ENCODE measurements around the gene ENC1.

Gene ENC1

DNA sequence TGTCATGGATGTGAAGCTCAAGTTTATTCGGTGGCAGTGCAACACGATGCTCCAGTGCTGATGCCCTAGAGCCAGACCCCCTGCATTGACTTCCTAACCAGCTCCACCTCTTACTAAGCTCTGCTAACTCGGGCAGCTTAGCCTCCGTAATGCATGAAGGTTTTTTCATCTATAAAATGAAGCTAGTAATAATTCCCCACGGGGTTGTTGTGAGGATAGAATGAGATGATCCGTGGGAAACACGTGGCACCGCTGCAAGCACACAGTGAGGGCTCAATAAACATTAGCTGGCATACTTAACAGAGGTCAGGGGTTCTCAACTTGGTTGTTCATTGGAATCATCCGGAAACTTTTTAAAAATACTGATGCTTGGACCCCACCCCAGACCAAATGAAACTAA is 6.8 kb downstream of the ENC1 start:
- in situ Hi-C loops (cut with MboI; ENCODE audit: low pct_unique_long_range_greater_than_20kb, low sequenced_read_pairs, unreplicated experiment): loop anchor here (25.0 kb wide), 1 partner anchor 596 kb away; no protein-coding TSS in a partner anchor
- TF ChIP-seq, protein P1, sequence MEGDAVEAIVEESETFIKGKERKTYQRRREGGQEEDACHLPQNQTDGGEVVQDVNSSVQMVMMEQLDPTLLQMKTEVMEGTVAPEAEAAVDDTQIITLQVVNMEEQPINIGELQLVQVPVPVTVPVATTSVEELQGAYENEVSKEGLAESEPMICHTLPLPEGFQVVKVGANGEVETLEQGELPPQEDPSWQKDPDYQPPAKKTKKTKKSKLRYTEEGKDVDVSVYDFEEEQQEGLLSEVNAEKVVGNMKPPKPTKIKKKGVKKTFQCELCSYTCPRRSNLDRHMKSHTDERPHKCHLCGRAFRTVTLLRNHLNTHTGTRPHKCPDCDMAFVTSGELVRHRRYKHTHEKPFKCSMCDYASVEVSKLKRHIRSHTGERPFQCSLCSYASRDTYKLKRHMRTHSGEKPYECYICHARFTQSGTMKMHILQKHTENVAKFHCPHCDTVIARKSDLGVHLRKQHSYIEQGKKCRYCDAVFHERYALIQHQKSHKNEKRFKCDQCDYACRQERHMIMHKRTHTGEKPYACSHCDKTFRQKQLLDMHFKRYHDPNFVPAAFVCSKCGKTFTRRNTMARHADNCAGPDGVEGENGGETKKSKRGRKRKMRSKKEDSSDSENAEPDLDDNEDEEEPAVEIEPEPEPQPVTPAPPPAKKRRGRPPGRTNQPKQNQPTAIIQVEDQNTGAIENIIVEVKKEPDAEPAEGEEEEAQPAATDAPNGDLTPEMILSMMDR (IDR thresholded peaks at IDR 0.05; ENCODE audit: extremely low read depth, insufficient read depth, missing control alignments): no peak
- no peak for DNase-seq (ENCODE audit: low spot score)

DNA sequence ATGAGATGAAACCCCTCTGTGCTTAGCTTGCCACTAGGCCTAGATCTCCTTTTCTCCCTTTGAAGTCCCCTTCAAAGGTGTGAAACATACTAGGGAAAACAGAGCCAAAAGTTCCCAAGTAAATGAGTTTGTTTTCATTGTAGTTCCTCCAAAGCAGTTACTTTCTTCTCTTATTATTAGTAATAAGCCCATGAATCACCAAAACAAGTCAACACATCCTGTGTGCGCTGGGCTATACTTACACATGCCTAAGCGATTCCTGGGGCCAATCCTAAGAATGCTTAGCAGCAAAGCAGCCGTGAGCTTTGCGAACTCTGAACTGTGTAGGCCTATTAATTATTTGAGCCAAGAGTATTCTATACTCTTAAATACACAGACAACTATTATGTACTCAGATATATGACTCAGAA is 7.6 kb downstream of the ENC1 start:
- TF ChIP-seq, protein P1 (IDR thresholded peaks at IDR 0.05; ENCODE audit: extremely low read depth, insufficient read depth, missing control alignments): no peak
- in situ Hi-C loops (cut with MboI; ENCODE audit: low pct_unique_long_range_greater_than_20kb, low sequenced_read_pairs, unreplicated experiment): loop anchor here (25.0 kb wide), 1 partner anchor 596 kb away; no protein-coding TSS in a partner anchor

DNA sequence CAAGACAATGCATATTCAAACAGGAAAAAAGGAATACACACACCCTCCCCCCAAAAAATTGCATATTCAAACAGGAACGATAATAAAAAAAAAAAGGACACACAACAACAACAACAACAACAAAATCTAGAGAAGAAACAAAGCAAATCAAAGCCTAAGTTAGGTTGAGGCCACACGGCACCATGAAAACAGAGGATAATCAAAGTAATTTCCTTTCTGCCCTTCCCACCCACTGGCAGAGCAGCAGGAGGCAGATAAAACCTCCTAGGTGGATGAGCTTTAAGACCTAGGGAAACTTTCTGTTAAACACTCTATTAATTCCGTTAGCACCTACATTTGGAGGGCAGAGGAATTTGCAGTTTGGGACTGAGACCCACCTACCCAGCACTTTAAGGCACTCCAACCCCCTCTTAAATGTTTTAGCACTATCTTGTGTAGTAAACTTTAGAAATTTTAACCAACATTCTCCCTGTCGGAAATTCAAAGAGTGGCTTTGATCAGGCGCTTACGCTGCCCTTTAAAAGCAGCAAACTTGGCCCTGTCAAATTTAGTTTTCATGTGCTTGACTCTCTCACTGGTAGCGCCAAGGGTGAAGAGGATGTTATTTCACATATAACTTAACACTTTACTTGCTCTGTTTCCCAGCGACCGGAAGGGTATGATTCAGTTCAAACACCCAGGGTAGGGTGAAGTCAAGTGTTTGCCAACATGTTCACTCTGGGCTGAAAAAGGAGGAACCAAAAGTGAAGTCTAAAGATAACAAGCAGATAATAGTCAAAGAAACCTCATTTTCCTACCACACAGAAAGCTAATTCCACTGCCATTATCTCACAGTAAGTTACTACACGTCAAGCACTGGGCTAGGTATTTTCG is 9.2 kb downstream of the ENC1 start:
- in situ Hi-C loops (cut with MboI; ENCODE audit: low pct_unique_long_range_greater_than_20kb, low sequenced_read_pairs, unreplicated experiment): loop anchor here (25.0 kb wide), 1 partner anchor 594 kb away; no protein-coding TSS in a partner anchor
- DNase-seq (ENCODE audit: low spot score): peak; percentile 65
- TF ChIP-seq, protein P1 (IDR thresholded peaks at IDR 0.05; ENCODE audit: extremely low read depth, insufficient read depth, missing control alignments): no peak

More for the DNA sequence above, 7.6 kb downstream of the ENC1 start:
- no peak for DNase-seq (ENCODE audit: low spot score)

DNA sequence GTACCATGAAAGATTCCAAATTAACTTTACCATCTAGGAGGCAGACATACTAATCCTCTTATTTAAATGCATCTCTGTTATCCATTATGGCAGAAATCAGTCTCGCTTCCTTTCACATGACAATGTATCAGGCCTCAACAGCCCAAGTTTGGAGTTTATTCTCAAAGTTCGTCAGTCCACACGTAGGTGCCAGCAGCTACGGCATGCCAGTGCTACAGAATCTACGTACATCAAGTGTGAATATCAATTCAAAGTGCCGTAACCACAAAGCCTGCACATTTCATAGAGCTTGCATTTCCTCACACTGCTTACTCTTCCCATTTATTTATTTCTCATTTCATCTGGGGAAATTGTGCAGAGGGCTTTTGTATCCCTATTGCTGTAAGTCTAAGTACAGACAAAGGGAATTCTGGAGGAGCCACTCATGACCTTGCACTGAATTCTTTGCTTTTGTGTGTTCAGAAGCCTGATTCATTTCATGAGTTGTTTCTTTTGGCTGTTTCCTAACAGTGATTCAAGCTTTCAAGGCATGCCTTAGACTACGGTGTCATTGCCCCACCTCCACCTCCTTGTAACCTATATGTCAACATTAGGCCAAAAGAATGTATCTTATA is 10.0 kb downstream of the ENC1 start:
- TF ChIP-seq, protein P1 (IDR thresholded peaks at IDR 0.05; ENCODE audit: extremely low read depth, insufficient read depth, missing control alignments): no peak
- in situ Hi-C loops (cut with MboI; ENCODE audit: low pct_unique_long_range_greater_than_20kb, low sequenced_read_pairs, unreplicated experiment): loop anchor here (25.0 kb wide), 1 partner anchor 593 kb away; no protein-coding TSS in a partner anchor
- DNase-seq (ENCODE audit: low spot score): no peak

DNA sequence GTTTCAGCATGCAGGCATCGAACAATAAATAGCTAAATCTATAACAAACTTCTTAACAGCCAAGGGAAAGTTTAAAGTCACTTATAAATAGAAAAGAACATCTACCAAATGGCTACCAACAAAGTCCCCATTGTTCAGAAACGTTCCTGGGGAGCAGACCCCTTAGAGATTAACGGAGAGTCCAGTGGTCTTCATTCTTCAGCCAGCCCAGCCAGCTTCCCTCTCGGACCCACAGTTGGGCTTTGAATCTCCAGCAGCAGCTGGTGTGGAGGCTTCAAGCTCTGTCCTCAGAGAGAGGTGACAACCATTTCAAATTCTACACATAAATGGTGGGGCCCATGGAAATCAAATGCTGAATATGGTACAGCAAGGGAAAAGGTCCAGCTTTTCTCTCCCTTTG is 11.2 kb downstream of the ENC1 start:
- TF ChIP-seq, protein P1 (IDR thresholded peaks at IDR 0.05; ENCODE audit: extremely low read depth, insufficient read depth, missing control alignments): no peak
- DNase-seq (ENCODE audit: low spot score): no peak
- in situ Hi-C loops (cut with MboI; ENCODE audit: low pct_unique_long_range_greater_than_20kb, low sequenced_read_pairs, unreplicated experiment): loop anchor here (25.0 kb wide), 1 partner anchor 592 kb away; no protein-coding TSS in a partner anchor

DNA sequence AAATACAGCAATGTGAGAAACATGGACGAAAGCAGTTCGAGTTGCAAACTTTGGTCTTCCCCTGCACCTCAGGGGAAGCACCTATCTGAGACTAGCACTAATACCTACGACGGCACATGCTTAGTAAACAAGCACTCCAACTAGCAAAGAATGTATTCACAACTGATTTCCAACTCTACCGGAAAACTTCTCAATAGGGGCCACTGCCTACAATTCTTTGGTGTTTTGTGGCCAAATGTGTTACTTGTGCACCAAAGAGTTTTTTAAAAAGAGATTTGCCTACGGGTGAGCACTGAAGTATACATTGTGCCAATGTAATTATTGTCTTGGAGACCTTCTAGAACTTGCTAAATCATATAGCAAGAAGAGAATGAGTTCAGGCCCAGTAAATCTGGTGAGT is 12.2 kb downstream of the ENC1 start:
- DNase-seq (ENCODE audit: low spot score): no peak
- TF ChIP-seq, protein P1 (IDR thresholded peaks at IDR 0.05; ENCODE audit: extremely low read depth, insufficient read depth, missing control alignments): no peak
- in situ Hi-C loops (cut with MboI; ENCODE audit: low pct_unique_long_range_greater_than_20kb, low sequenced_read_pairs, unreplicated experiment): loop anchor here (25.0 kb wide), 1 partner anchor 591 kb away; no protein-coding TSS in a partner anchor
